Naive thymus-derived CD4-positive, alpha-beta T cell (primary cell): ENCODE results near the gene REXO5. TPM values are rescaled to one million over a fixed set of nuclear protein-coding genes. Genes with fewer than 3 reads are reported as not detected.
A peak's percentile ranks its signal among the peaks of the same experiment; 100 is the strongest.

Source experiments
- ATAC-seq: fragments of 150-1000 bp; cut with Tn5 transposase; 2 replicates; pipeline ENCODE4 v1.10.0; 2021; ENCODE audit warnings: mild to moderate bottlenecking, moderate library complexity
- CTCF ChIA-PET: fragments of 350-600 bp; sonication (Branson Sonifier 250); formaldehyde crosslinking; loops from one replicate; lab custom pipeline; 2021; ENCODE audit warnings: antibody characterized with exemption; lab: Charles Lee
- POLR2A ChIA-PET: fragments of 350-600 bp; sonication (Branson Sonifier 250); formaldehyde crosslinking; loops from one replicate; lab custom pipeline; 2021; ENCODE audit warnings: antibody characterized with exemption, inconsistent platforms; lab: Charles Lee
- DNase-seq, 9 donors: peaks; one replicate each; pipeline versions ENCODE4 v3.0.0 to v3.0.0-alpha.2; 2020 to 2022; ENCODE audit warnings: mixed read lengths in 1 of 9
- H3K27ac ChIP-seq: one replicate; pipeline ENCODE4 v1.7.0; 2013; ENCODE audit warnings: mild to moderate bottlenecking, low read depth, low read length, moderate library complexity
- H3K27me3 ChIP-seq, 2 donors: one replicate each; pipeline ENCODE4 v1.7.0; 2013; ENCODE audit warnings: low read length in 2 of 2, mild to moderate bottlenecking in 2 of 2, moderate library complexity in 2 of 2; ENCODE audit not compliant: control insufficient read depth in 2 of 2, insufficient read depth in 2 of 2
- H3K36me3 ChIP-seq, 3 experiments: 1 replicate in 2 of 3; 2 replicates in 1 of 3; pipeline ENCODE4 v1.7.0; 2013; ENCODE audit warnings: low read length in 3 of 3, mild to moderate bottlenecking in 3 of 3, moderate library complexity in 1 of 3; ENCODE audit not compliant: insufficient read depth in 3 of 3, control insufficient read depth in 2 of 3
- H3K4me1 ChIP-seq, 2 donors: one replicate each; pipeline ENCODE4 v1.7.0; 2013; ENCODE audit warnings: low read length in 2 of 2, mild to moderate bottlenecking in 2 of 2, moderate library complexity in 1 of 2; ENCODE audit not compliant: control insufficient read depth in 2 of 2, insufficient read depth in 2 of 2
- H3K4me3 ChIP-seq: 2 replicates; pipeline ENCODE4 v1.7.0; 2013; ENCODE audit warnings: mild to moderate bottlenecking, low read length
- H3K9me3 ChIP-seq, 3 experiments: 1 replicate in 2 of 3; 2 replicates in 1 of 3; pipeline ENCODE4 v1.7.0; 2013; ENCODE audit warnings: low read length in 3 of 3; ENCODE audit not compliant: control insufficient read depth in 2 of 3
- H3K27ac Mint-ChIP-seq, 9 donors: one replicate each; pipeline ENCODE4 v1.8.0; 2020 to 2022; ENCODE audit warnings: mixed read lengths in 9 of 9, mild to moderate bottlenecking in 8 of 9, moderate library complexity in 5 of 9, inconsistent platforms in 2 of 9
- H3K27me3 Mint-ChIP-seq, 5 donors: one replicate each; pipeline ENCODE4 v1.8.0; 2021 to 2022; ENCODE audit warnings: mixed read lengths in 5 of 5, mild to moderate bottlenecking in 1 of 5
- H3K36me3 Mint-ChIP-seq, 5 donors: one replicate each; pipeline ENCODE4 v1.8.0; 2020 to 2022; ENCODE audit warnings: mixed read lengths in 5 of 5, mild to moderate bottlenecking in 3 of 5, inconsistent platforms in 1 of 5
- H3K4me1 Mint-ChIP-seq, 7 donors: one replicate each; pipeline ENCODE4 v1.8.0; 2020 to 2022; ENCODE audit warnings: mixed read lengths in 7 of 7, mild to moderate bottlenecking in 3 of 7, inconsistent platforms in 1 of 7
- H3K4me3 Mint-ChIP-seq, 10 donors: one replicate each; pipeline ENCODE4 v1.8.0; 2020 to 2022; ENCODE audit warnings: mild to moderate bottlenecking in 10 of 10, mixed read lengths in 10 of 10, moderate library complexity in 6 of 10, inconsistent platforms in 2 of 10
- H3K9me3 Mint-ChIP-seq, 11 donors: one replicate each; pipeline ENCODE4 v1.8.0; 2020 to 2022; ENCODE audit warnings: mixed read lengths in 11 of 11, mild to moderate bottlenecking in 4 of 11, inconsistent platforms in 1 of 11, moderate library complexity in 1 of 11
- intact Hi-C, 2 donors: fragments of 100-400 bp; cut with micrococcal nuclease; formaldehyde crosslinking; loops; one replicate each; pipeline ENCODE4 v1.15.1; 2023
- polyA plus RNA-seq, 2 donors: library from polyadenylated mRNA; unstranded; fragments of 300-500 nt; fragmentation: Illumina TruSeq; gene quantifications; one replicate each; pipeline ENCODE4 v1.2.3, GENCODE V29; 2021
- total RNA-seq, 6 experiments: library from RNA in 5 of 6; stranded (reverse) in 5 of 6; gene quantifications; 1 replicate in 5 of 6; 2 replicates in 1 of 6; pipeline ENCODE4 v1.2.3 and lab custom pipeline; 2021 to 2026

Gene REXO5
- total and polyA plus RNA-seq, 7 experiments from 2014 or later, result 0.35 to 9.5 (median 1.6) TPM; not detected in 2

DNA sequence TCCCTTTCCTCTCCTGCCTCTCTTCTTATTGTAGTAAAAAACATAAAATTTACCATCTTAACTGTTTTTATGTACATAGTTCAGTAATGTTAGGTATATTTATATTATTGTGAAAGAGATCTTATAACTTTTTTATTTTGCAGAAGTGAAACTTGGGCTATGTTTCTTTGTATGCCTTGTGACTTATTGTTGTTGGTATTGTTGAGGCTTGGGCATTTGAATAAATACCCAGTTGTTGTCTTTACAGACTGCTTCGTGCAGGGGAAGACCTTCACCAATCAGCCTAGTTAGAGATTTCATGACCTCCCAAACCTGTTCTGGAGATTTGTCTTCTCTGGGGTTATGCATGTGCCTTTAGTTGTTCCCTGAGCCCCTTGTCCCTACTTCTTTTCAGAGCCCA is 31.9 kb downstream of the REXO5 start:
- no peak overlapping the region for H3K27ac Mint-ChIP-seq
- POLR2A ChIA-PET, result no interaction called here
- intact Hi-C loops, result no loop called here

DNA sequence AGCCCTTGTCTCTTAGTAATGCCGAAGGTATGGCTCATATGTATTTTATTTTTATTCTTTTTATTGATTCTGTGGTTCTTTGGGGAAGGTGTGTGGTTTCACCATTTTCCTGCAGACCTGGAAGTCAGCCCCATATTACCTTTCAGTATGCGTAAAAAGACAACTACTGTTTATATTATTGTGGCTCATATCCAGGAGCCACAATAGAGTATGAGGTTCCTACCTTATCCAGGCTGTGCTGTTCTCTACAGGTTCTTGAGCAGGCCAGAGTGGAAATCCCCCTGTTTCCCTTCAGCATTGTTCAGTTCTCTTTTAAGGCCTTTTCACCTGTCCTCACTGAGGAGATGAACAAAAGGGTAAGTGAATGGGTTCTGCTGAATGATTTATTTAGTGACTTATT is 33.2 kb downstream of the REXO5 start:
- ATAC-seq, result no peak
- intact Hi-C loops, result no loop called here
- no peaks in the 10 kb centered on the region for H3K27me3 ChIP-seq
- H3K27ac Mint-ChIP-seq, result no peak overlapping the region
- H3K4me3 ChIP-seq, result no peak overlapping the region
- H3K4me1 ChIP-seq, result peaks cover 10 to 12% of the 10 kb centered on the region in 2 donors
- peaks cover 0 to 56% (median 9%) of the 10 kb centered on the region in 5 donors for H3K36me3 Mint-ChIP-seq
- H3K4me3 Mint-ChIP-seq, result no peak overlapping the region
- peaks cover 7 to 15% (median 13%) of the 10 kb centered on the region in 7 donors for H3K4me1 Mint-ChIP-seq
- no peaks in the 10 kb centered on the region for H3K27me3 Mint-ChIP-seq
- no peak overlapping the region for H3K27ac ChIP-seq
- H3K9me3 Mint-ChIP-seq, result peaks cover 0 to 31% (median 9%) of the 10 kb centered on the region in 11 donors
- DNase-seq, result no peak
- POLR2A ChIA-PET, result no interaction called here
- CTCF ChIA-PET, result no interaction called here
- no peaks in the 10 kb centered on the region for H3K36me3 ChIP-seq
- H3K9me3 ChIP-seq, result no peaks in the 10 kb centered on the region

More for the DNA sequence above, 31.9 kb downstream of the REXO5 start:
- Histone ChIP-seq H3K27me3 (no peaks in the 10 kb centered on the region), H3K4me3 (no peak overlapping the region), H3K9me3 (no peaks in the 10 kb centered on the region), H3K27ac (no peak overlapping the region), H3K4me1 (no peaks in the 10 kb centered on the region), H3K36me3 (no peaks in the 10 kb centered on the region)
- H3K4me3 Mint-ChIP-seq, result no peak overlapping the region
- DNase-seq (no peak), ATAC-seq (no peak)
- peaks cover 0 to 7% (median 1%) of the 10 kb centered on the region in 7 donors for H3K4me1 Mint-ChIP-seq
- CTCF ChIA-PET, result no interaction called here
- peaks cover 0 to 62% (median 9%) of the 10 kb centered on the region in 5 donors for H3K36me3 Mint-ChIP-seq
- H3K27me3 Mint-ChIP-seq, result no peaks in the 10 kb centered on the region
- H3K9me3 Mint-ChIP-seq, result peaks cover 0 to 37% (median 11%) of the 10 kb centered on the region in 11 donors

DNA sequence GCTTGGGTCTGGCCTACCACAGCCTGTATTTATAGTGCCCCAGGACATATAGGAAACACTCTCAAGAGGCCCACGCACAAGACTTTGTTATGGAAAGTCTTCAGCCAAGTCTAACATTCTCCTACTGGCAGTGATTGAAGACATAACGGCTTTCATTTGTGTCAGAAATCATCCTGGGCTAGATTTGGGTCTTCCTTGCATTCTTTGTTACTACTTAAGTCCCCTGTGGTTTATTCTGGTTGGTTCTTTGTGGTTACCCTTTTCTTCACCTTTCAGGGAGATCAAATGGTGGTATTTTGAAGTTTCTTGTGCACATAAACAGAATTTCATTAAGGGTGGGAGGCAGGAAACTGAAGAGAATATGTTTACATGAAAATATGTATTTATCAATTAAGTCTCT is 37.7 kb downstream of the REXO5 start:
- ChIA-PET CTCF (interaction anchor here (0.6 to 1.1 kb wide), 3 partner anchors 37 to 58 kb away, joined by 3 to 6 read pairs (median 3); partner anchors contain the start of gene REXO5), POLR2A (no interaction called here)
- Histone ChIP-seq H3K27me3 (no peaks in the 10 kb centered on the region), H3K9me3 (no peaks in the 10 kb centered on the region), H3K4me3 (peak overlapping the region; percentile 2), H3K36me3 (no peaks in the 10 kb centered on the region), H3K4me1 (peaks cover 18 to 22% of the 10 kb centered on the region in 2 donors), H3K27ac (peak overlapping the region; percentile 48)
- Mint-ChIP-seq H3K4me3 (peak overlapping the region; percentile 26 to 80 (median 55)), H3K4me1 (peaks cover 16 to 36% (median 25%) of the 10 kb centered on the region in 7 donors), H3K9me3 (peaks cover 0 to 4% (median 0%) of the 10 kb centered on the region in 11 donors), H3K36me3 (peaks cover 0 to 22% (median 0%) of the 10 kb centered on the region in 5 donors), H3K27me3 (no peaks in the 10 kb centered on the region), H3K27ac (peak overlapping the region; percentile 62 to 93 (median 74))
- DNase-seq, result peak in 6 of 9 donors; percentile 13 to 48 (median 25)
- intact Hi-C loops, result loop anchor here (1.0 to 10.0 kb wide), 4 partner anchors 37 to 311 kb away; partner anchors contain the start of genes ERI2 (in 2 of the 2), REXO5 (in 2 of the 2), DNAH3 (in 1 of the 2) and LDAF1 (in 1 of the 2)
- ATAC-seq, result peak; percentile 50

DNA sequence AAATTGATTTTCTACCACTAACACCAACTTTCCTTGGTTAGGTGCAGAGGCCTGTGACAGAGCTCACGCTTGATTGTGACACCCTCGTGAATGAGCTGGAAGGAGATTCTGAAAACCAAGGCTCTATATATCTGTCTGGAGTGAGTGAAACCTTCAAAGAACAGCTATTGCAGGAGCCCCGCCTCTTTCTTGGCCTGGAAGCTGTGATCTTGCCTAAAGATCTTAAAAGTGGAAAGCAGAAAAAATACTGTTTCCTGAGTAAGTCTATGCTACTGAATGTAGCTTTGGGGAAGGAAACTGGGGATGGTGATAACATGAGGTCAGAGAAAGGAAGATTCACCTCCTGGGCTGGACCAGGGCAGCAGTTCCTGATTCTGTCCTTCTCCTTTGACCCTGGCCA is 38.3 kb downstream of the REXO5 start:
- Histone ChIP-seq H3K36me3 (no peaks in the 10 kb centered on the region), H3K9me3 (no peaks in the 10 kb centered on the region), H3K27ac (peak overlapping the region; percentile 48), H3K27me3 (no peaks in the 10 kb centered on the region), H3K4me1 (peaks cover 18 to 22% of the 10 kb centered on the region in 2 donors), H3K4me3 (peak overlapping the region; percentile 2)
- Mint-ChIP-seq H3K27ac (peak overlapping the region; percentile 63 to 93 (median 74)), H3K36me3 (peaks cover 0 to 21% (median 0%) of the 10 kb centered on the region in 5 donors), H3K4me3 (peak overlapping the region; percentile 26 to 80 (median 55)), H3K4me1 (peaks cover 14 to 35% (median 25%) of the 10 kb centered on the region in 7 donors), H3K27me3 (no peaks in the 10 kb centered on the region), H3K9me3 (peaks cover 0 to 4% (median 0%) of the 10 kb centered on the region in 11 donors)
- ChIA-PET POLR2A (interaction anchor here (1.0 kb wide), 1 partner anchor 56 kb away, joined by 3 read pairs; the partner anchor contains the start of genes DCUN1D3 and LYRM1), CTCF (interaction anchor here (0.6 to 1.1 kb wide), 4 partner anchors 29 to 59 kb away, joined by 3 to 6 read pairs (median 4); partner anchors contain the start of gene REXO5)
- ATAC-seq (peak; percentile 67), DNase-seq (peak in 7 of 9 donors; percentile 18 to 42 (median 28))
- intact Hi-C loops, result loop anchor here (1.0 to 10.0 kb wide), 4 partner anchors 38 to 310 kb away; partner anchors contain the start of genes ERI2 (in 2 of the 2), REXO5 (in 2 of the 2), DNAH3 (in 1 of the 2) and LDAF1 (in 1 of the 2)

DNA sequence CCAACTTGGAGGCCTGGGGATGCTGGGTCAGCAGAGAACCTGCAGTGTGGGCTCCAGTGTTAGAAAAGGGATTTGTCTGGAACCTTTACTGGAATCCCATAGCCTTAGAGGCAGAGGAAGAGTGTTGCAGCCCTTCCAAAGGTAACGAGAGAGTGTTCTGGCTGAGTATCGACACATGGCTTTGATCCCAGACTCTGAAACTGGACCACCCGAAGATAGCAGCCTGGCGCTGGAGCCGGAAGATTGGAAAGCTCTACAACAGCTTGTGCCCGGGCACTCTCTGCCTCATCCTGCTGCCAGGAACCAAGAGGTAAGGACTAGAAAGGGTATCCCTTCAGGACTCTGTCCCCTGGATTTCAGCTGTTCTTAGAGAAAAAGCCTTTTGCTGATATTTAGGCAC is 39.7 kb downstream of the REXO5 start:
- no peak overlapping the region for H3K4me3 Mint-ChIP-seq
- H3K36me3 Mint-ChIP-seq, result peaks cover 0 to 17% (median 0%) of the 10 kb centered on the region in 5 donors
- H3K36me3 ChIP-seq, result no peaks in the 10 kb centered on the region
- ChIA-PET CTCF (interaction anchor here (1.4 to 1.6 kb wide), 2 partner anchors 40 to 58 kb away, joined by 3 to 5 read pairs; partner anchors contain the start of genes ERI2 and REXO5), POLR2A (no interaction called here)
- H3K9me3 Mint-ChIP-seq, result peaks cover 0 to 4% (median 0%) of the 10 kb centered on the region in 11 donors
- no peaks in the 10 kb centered on the region for H3K27me3 ChIP-seq
- H3K4me3 ChIP-seq, result no peak overlapping the region
- no peak for DNase-seq
- no peak for ATAC-seq
- H3K27ac ChIP-seq, result no peak overlapping the region
- peaks cover 18 to 22% of the 10 kb centered on the region in 2 donors for H3K4me1 ChIP-seq
- H3K27me3 Mint-ChIP-seq, result no peaks in the 10 kb centered on the region
- H3K27ac Mint-ChIP-seq, result no peak overlapping the region
- no peaks in the 10 kb centered on the region for H3K9me3 ChIP-seq
- peaks cover 19 to 42% (median 25%) of the 10 kb centered on the region in 7 donors for H3K4me1 Mint-ChIP-seq
- intact Hi-C loops, result loop anchor here in 1 of 2 donors (10.0 kb wide), 1 partner anchor 309 kb away; the partner anchor contains the start of genes DNAH3 and LDAF1

DNA sequence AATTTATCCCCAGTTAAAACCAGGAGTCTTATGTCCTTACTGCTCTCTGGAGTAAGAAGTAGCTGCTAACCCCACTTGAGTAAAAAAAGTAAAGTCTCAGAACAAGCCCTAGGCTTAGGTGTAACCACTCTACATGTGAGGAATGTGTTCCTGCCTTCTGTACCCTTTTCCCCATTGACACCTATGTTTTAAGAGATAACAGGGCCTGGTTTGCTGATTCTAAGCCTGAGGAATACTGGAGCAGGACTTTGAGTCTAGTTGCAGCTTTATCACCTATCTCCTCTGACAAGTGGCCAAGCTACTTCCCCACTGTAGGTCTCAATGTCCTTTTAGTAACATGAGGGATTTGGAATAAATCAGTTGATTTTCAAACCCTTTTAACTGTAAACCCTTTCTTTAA is 40.2 kb downstream of the REXO5 start:
- Histone ChIP-seq H3K4me3 (no peak overlapping the region), H3K4me1 (peaks cover 18 to 22% of the 10 kb centered on the region in 2 donors), H3K27me3 (no peaks in the 10 kb centered on the region), H3K27ac (no peak overlapping the region), H3K36me3 (no peaks in the 10 kb centered on the region), H3K9me3 (no peaks in the 10 kb centered on the region)
- ATAC-seq (no peak), DNase-seq (no peak)
- ChIA-PET POLR2A (no interaction called here), CTCF (interaction anchor here (1.4 to 3.5 kb wide), 3 partner anchors 28 to 57 kb away, joined by 3 to 18 read pairs (median 5); partner anchors contain the start of genes ERI2 and REXO5)
- no peak overlapping the region for H3K4me3 Mint-ChIP-seq
- H3K27ac Mint-ChIP-seq, result no peak overlapping the region
- intact Hi-C loops, result loop anchor here in 1 of 2 donors (10.0 kb wide), 1 partner anchor 308 kb away; the partner anchor contains the start of genes DNAH3 and LDAF1
- H3K4me1 Mint-ChIP-seq, result peaks cover 19 to 43% (median 25%) of the 10 kb centered on the region in 7 donors
- no peaks in the 10 kb centered on the region for H3K27me3 Mint-ChIP-seq
- H3K9me3 Mint-ChIP-seq, result peaks cover 0 to 4% (median 0%) of the 10 kb centered on the region in 11 donors
- H3K36me3 Mint-ChIP-seq, result peaks cover 0 to 14% (median 0%) of the 10 kb centered on the region in 5 donors
